K562 (cell line): ENCODE results near the gene NETO1.

ENCODE experiments used
- ARHGAP35 ChIP-seq: fragments of 450-650 bp; IDR thresholded peaks from 2 replicates; pipeline ENCODE4 v1.6.1; 2018; ENCODE audit not compliant: partially characterized antibody
- CEBPB ChIP-seq: fragments of 450-650 bp; IDR thresholded peaks from 2 replicates; pipeline ENCODE4 v1.6.1; 2016; ENCODE audit warnings: missing genetic modification characterization, missing compliant biosample characterization
- DNMT1 ChIP-seq: fragments of 450-650 bp; IDR thresholded peaks from 2 replicates; pipeline ENCODE4 v1.6.1; 2016; ENCODE audit warnings: antibody characterized with exemption, mild to moderate bottlenecking
- MAFF ChIP-seq: IDR thresholded peaks from 2 replicates; pipeline ENCODE4 v1.6.1; 2012; ENCODE audit warnings: low read length, improper control_type of control experiment
- NFIC ChIP-seq: fragments of 450-650 bp; IDR thresholded peaks from 2 replicates; pipeline ENCODE4 v1.6.1; 2017; ENCODE audit warnings: mild to moderate bottlenecking, inconsistent platforms
- SOX6 ChIP-seq: fragments of 450-650 bp; IDR thresholded peaks from 2 replicates; pipeline ENCODE4 v1.6.1; 2014; ENCODE audit warnings: mild to moderate bottlenecking
- SRF ChIP-seq, 2 experiments: fragments of 250-450, 450-650 bp in 1 of 2; sonication (Bioruptor Pico) in 1 of 2; sonication (generic) in 1 of 2; formaldehyde crosslinking; IDR thresholded peaks; 2 replicates each; pipeline versions ENCODE4 v1.5.0 to v1.5.1; 2020 to 2022; ENCODE audit warnings: mild to moderate bottlenecking in 1 of 2, missing genetic modification reagents in 1 of 2
- ZNF766 ChIP-seq: fragments of 200-800 bp; sonication (Bioruptor generic); conservative IDR thresholded peaks from 2 replicates; pipeline ENCODE4 v1.6.1; 2016; ENCODE audit warnings: missing genetic modification characterization, missing compliant biosample characterization

- TF ChIP-seq MAFF = no peak
- TF ChIP-seq ARHGAP35 = no peak
- TF ChIP-seq SOX6 = no peak
- TF ChIP-seq CEBPB (tag) = no peak
- no peak for TF ChIP-seq ZNF766 (CRISPR knock-in tag)
- no peak for TF ChIP-seq DNMT1
- no peak for TF ChIP-seq SRF (CRISPR knock-in tag; IDR thresholded peaks at IDR 0.05)
- TF ChIP-seq NFIC = no peak
Observed at GRCh38 chr18:72697706-72698105, 170.1 kb downstream of the NETO1 start.
